Skeletal muscle satellite cell (primary cell): ENCODE measurements around the gene RNF44. TPM values are rescaled to one million over a fixed set of nuclear protein-coding genes. Genes with fewer than 3 reads are reported as not detected.
A peak's percentile ranks its signal among the peaks of the same experiment; 100 is the strongest.

Experiments used
- H3K27me3 ChIP-seq: 2 replicates; pipeline ENCODE4 v1.7.0; 2013; ENCODE audit warnings: low read length; ENCODE audit not compliant: control insufficient read depth, insufficient read depth
- H3K36me3 ChIP-seq: 2 replicates; pipeline ENCODE4 v1.7.0; 2013; ENCODE audit warnings: mild to moderate bottlenecking, control low read depth, low read length; ENCODE audit not compliant: insufficient read depth
- H3K4me1 ChIP-seq: 2 replicates; pipeline ENCODE4 v1.7.0; 2013; ENCODE audit warnings: low read length; ENCODE audit not compliant: control insufficient read depth, insufficient read depth
- H3K4me2 ChIP-seq: 2 replicates; pipeline ENCODE4 v1.7.0; 2013; ENCODE audit warnings: mild to moderate bottlenecking, low read length
- H3K4me3 ChIP-seq: 2 replicates; pipeline ENCODE4 v1.7.0; 2013; ENCODE audit warnings: low read length
- H3K9ac ChIP-seq: 2 replicates; pipeline ENCODE4 v1.7.0; 2013; ENCODE audit warnings: mild to moderate bottlenecking, low read depth, low read length, moderate library complexity
- H3K9me3 ChIP-seq: replicated peaks from 2 replicates; pipeline ENCODE4 v1.7.0; 2013; ENCODE audit warnings: mild to moderate bottlenecking, control low read depth, low read length
- total RNA-seq: library from RNA; depleted of rRNA; stranded (reverse); fragments of >200 nt; gene quantifications from 2 replicates; pipeline ENCODE4 v1.2.3, GENCODE V29; 2012; rRNA removed

The RNF44 gene
- total RNA-seq: 2.5 and 4.6 TPM in 2 replicates

DNA sequence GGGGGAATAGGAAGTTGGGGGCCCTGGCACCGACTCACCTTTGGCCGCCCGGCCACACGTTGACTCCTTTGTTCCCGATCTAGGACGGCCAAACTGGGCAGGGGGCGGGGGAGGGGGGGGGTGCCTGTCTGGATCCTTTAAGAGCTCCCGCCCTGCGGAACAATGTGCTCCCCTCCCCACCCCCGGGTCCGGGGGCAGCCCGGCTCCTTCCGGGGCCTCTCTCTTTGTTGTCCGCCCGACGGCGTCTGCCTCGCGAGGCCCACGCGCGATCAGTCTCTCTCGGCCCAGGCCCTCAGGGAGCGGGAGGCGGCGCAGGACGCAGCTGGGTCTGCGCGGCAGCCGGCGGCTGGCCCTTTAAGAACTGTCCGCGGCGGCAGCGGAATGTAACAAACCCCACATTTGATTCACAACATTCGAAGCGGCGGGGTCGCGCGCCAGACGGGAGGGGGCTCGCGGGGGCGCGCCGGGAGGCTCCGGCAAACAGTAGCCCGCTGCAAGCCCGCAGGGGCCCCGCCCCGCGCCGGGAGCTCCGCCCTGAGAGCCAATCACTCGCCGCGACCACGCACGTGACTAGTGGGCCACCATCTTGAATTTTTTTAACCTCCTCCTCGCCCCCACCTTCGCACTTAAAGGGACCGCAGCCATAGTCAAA lies at the start of gene RNF44:
Gene RNF44 (minus strand): TSS at position 501 of the 652 bp plus-strand sequence. CDS start 4,930 bp downstream, outside the sequence.
- Histone ChIP-seq H3K4me1 (peaks cover 36% of the 10 kb centered on the region), H3K27me3 (no peaks in the 10 kb centered on the region), H3K4me3 (peak within 1 kb of the TSS; percentile 95), H3K36me3 (no peaks in the 10 kb centered on the region), H3K9me3 (no peaks in the 10 kb centered on the region), H3K4me2 (peak within 1 kb of the TSS; percentile 98), H3K9ac (peak within 1 kb of the TSS; percentile 92)

- no peak overlapping the region for H3K4me2 ChIP-seq
- H3K27me3 ChIP-seq: no peaks in the 10 kb centered on the region
- no peak overlapping the region for H3K9ac ChIP-seq
- no peaks in the 10 kb centered on the region for H3K4me1 ChIP-seq
- H3K36me3 ChIP-seq: no peaks in the 10 kb centered on the region
- no peak overlapping the region for H3K4me3 ChIP-seq
- H3K9me3 ChIP-seq: peaks cover 9% of the 10 kb centered on the region
Observed at GRCh38 chr5:176583076-176583475, 45.9 kb upstream of the RNF44 start.

GRCh38 chr5:176581361-176581760 lies 44.2 kb upstream of the RNF44 start:
- no peaks in the 10 kb centered on the region for H3K27me3 ChIP-seq
- H3K9ac ChIP-seq: no peak overlapping the region
- no peak overlapping the region for H3K4me2 ChIP-seq
- H3K9me3 ChIP-seq: peaks cover 9% of the 10 kb centered on the region
- H3K4me3 ChIP-seq: no peak overlapping the region
- no peaks in the 10 kb centered on the region for H3K4me1 ChIP-seq
- H3K36me3 ChIP-seq: no peaks in the 10 kb centered on the region

DNA sequence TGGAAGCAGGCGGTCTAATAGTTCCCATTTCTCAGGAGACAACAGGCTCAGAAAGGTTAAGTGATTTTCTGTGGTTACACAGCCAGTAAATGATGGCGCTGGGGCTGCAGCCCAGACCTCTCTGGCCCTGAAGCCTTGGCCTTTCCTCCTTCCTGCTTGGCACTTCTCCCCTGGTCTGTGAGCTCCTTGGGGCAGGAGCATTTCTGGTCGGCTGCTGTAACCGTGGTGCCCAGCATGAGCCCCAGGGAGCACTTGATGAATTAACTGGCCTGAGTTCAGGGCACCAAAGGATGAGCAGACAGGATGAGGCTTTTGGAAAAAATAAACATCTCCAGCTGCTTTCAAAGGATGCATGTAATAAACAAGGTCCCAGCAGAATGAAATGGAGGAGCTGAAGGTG lies 42.1 kb upstream of the RNF44 start:
- Histone ChIP-seq H3K27me3 (no peaks in the 10 kb centered on the region), H3K4me1 (no peaks in the 10 kb centered on the region), H3K9ac (no peak overlapping the region), H3K4me3 (no peak overlapping the region), H3K4me2 (no peak overlapping the region), H3K9me3 (peaks cover 1% of the 10 kb centered on the region), H3K36me3 (no peaks in the 10 kb centered on the region)

DNA sequence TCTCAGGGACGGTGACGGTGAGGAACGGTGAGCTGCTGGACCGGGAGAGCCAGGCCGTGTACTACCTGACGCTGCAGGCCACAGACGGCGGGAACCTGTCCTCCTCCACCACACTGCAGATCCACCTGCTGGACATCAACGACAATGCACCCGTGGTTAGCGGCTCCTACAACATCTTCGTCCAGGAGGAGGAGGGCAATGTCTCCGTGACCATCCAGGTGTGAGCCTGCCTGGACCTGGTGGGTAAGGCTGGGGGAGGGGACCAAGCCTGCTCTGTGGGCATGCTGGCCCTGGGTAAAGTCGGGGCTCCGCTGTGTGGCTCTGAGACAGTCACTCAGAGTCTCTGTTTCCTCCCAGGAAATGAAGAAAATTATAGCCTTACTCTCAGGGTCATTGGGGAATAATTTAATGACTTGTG lies 41.2 kb upstream of the RNF44 start:
- no peak overlapping the region for H3K4me2 ChIP-seq
- no peaks in the 10 kb centered on the region for H3K4me1 ChIP-seq
- H3K36me3 ChIP-seq: no peaks in the 10 kb centered on the region
- no peak overlapping the region for H3K4me3 ChIP-seq
- H3K9me3 ChIP-seq: no peaks in the 10 kb centered on the region
- no peaks in the 10 kb centered on the region for H3K27me3 ChIP-seq
- H3K9ac ChIP-seq: no peak overlapping the region

GRCh38 chr5:176577312-176578176 lies 40.3 kb upstream of the RNF44 start:
- Histone ChIP-seq H3K27me3 (no peaks in the 10 kb centered on the region), H3K9ac (no peak overlapping the region), H3K36me3 (no peaks in the 10 kb centered on the region), H3K9me3 (no peaks in the 10 kb centered on the region), H3K4me2 (no peak overlapping the region), H3K4me1 (no peaks in the 10 kb centered on the region), H3K4me3 (no peak overlapping the region)

DNA sequence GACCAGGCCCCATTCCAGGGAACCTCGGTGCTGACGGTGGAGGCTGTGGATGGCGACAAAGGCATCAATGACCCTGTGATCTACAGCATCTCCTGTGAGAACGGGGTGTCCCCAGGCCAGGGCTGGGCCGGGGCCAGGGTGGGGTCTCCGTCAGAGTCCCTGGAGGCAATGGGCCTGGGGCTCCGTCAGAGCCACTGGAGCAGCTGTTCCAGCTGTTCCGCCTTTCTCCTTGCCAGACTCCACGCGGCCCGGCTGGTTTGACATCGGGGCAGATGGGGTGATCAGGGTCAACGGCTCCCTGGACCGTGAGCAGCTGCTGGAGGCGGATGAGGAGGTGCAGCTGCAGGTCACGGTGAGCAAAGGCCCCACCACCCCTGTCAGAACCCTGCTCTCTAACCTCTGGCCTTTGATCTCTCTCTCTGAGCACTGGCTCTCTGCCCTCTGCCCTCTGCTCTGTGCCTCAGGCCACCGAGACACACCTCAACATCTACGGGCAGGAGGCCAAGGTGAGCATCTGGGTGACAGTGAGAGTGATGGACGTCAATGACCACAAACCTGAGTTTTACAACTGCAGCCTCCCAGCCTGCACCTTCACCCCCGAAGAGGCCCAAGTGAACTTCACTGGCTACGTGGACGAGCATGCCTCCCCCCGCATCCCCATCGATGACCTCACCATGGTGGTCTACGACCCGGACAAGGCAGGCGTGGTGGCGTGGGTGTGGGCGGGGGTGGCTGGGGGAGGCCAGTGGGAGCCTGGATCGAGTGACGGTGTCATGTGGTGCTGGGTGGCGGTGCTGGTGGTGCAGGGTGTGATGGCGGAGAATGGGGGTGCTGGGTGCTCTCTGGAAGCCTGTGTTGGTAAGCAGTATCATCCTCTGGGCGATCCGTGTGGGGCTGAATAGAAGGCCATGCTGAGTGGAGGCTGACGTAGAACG lies 38.6 kb upstream of the RNF44 start:
- no peaks in the 10 kb centered on the region for H3K36me3 ChIP-seq
- H3K9ac ChIP-seq: no peak overlapping the region
- peaks cover 4% of the 10 kb centered on the region for H3K27me3 ChIP-seq
- H3K9me3 ChIP-seq: no peaks in the 10 kb centered on the region
- H3K4me2 ChIP-seq: no peak overlapping the region
- no peaks in the 10 kb centered on the region for H3K4me1 ChIP-seq
- no peak overlapping the region for H3K4me3 ChIP-seq

DNA sequence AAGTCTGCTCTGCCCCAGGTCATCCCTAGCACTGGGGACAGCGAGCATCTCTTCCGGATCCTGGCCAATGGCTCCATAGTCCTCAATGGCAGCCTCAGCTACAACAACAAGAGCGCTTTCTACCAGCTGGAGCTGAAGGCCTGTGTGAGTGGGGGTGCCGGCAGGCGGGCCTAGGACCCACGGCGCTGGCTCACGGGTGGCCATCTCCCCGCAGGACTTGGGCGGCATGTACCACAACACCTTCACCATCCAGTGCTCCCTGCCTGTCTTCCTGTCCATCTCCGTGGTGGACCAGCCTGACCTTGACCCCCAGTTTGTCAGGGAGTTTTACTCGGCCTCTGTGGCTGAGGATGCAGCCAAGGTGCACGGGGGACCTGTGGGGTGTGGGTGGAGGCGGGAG lies 37.9 kb upstream of the RNF44 start:
- Histone ChIP-seq H3K4me3 (no peak overlapping the region), H3K4me2 (no peak overlapping the region), H3K9me3 (no peaks in the 10 kb centered on the region), H3K27me3 (peaks cover 4% of the 10 kb centered on the region), H3K36me3 (no peaks in the 10 kb centered on the region), H3K4me1 (no peaks in the 10 kb centered on the region), H3K9ac (no peak overlapping the region)

- Histone ChIP-seq H3K4me2 (no peak overlapping the region), H3K9me3 (no peaks in the 10 kb centered on the region), H3K36me3 (no peaks in the 10 kb centered on the region), H3K27me3 (peaks cover 4% of the 10 kb centered on the region), H3K4me3 (no peak overlapping the region), H3K9ac (no peak overlapping the region), H3K4me1 (no peaks in the 10 kb centered on the region)
Observed at GRCh38 chr5:176574297-176574591, 37.0 kb upstream of the RNF44 start.

- H3K27me3 ChIP-seq: peaks cover 5% of the 10 kb centered on the region
- H3K9ac ChIP-seq: no peak overlapping the region
- H3K9me3 ChIP-seq: no peaks in the 10 kb centered on the region
Observed at GRCh38 chr5:176573564-176574296, 36.5 kb upstream of the RNF44 start.

DNA sequence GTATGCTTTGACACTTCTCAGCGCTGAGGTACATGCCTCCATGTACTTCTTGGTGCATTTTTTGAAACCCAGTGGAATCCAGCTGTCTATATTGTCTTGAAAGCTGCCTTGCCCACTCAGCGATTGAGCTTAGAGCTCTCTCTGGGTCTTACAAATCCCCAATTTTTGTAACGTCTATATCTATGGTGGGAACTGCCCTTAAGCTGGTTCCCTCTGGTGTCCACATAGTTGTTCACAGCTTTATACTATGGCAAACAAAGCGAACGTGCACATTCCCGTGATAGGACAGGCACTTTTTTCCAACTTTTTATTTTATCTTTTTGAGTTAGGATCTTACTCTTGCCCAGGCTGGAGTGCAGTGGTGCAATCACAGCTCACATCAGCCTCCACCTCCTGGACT lies 32.8 kb upstream of the RNF44 start:
- H3K4me2 ChIP-seq: no peak overlapping the region
- H3K36me3 ChIP-seq: no peaks in the 10 kb centered on the region
- H3K9ac ChIP-seq: no peak overlapping the region
- peaks cover 18% of the 10 kb centered on the region for H3K27me3 ChIP-seq
- H3K4me1 ChIP-seq: no peaks in the 10 kb centered on the region
- H3K9me3 ChIP-seq: no peaks in the 10 kb centered on the region
- no peak overlapping the region for H3K4me3 ChIP-seq

More at GRCh38 chr5:176573564-176574296, 36.5 kb upstream of the RNF44 start:
- no peak overlapping the region for H3K4me3 ChIP-seq
- H3K4me2 ChIP-seq: no peak overlapping the region
- no peaks in the 10 kb centered on the region for H3K36me3 ChIP-seq
- no peaks in the 10 kb centered on the region for H3K4me1 ChIP-seq
